ENCODE data around the gene EZH1.

The EZH1 gene

DNA sequence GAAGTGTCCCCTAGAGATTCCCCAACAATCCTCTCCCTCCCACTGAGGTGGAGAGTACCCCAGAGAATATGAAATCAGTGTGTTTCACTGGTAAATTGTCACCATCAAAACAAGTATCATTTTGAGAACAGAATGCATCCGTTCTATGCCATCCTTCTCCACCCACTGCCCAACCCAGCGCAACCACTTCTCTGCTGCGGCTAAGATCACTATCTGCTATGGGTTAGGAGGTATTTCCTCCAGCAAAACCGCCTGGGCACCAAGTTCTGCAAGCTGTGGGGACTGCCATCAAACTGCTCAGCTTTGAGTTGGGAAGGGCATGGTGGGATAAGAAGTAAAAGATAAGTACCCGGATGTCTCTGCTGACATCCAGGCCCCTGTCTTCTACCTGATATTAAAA, 38.1 kb downstream of the EZH1 start:
- no peak for DNase-seq

DNA sequence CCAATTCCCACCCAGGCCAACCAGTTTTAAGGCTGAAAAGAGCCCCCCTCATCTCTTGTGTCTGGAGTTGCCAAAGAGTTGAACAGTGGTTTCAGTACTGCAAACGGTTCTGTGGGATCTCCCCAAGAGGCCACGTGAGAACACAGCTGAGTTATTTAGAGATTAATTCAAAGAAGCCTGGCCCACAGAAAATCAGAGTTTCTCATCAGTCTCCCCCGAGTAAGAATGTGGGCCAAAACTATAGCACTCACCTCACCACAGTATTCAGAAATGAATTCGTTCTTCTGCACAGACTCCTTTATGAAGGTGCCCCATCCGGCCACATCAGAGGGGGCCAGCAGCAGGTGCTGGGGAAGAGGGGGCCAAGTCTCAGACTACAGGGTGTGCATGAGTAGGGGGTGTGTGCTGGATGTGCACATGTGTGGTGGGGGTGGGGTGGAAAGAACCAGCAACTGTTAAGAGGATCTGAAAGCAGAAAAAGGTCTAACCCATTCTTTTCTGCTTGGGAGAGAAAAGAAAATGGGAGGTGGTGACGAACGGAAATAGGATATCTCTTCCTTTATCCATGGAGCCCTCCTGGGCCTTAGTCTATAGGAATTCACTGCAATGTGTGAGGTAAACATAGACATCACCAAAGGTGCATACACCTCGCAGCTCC, 39.9 kb downstream of the EZH1 start:
- DNase-seq = no peak

DNA sequence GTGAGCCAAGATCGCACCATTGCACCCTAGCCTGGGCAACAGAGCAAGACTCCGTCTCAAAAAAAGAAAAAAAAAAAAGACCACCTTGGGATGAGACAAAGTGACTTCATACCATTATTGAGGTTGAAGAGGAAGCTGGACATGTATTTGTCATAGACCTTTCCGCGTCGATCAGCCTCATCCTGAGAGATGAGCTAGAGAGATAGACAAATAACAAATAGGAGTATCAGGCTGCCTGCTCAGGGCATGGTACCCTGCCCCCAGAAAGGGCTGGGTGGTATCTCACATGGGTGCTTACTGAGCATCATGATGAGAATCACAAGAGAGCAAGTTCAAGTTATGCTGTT, 40.4 kb downstream of the EZH1 start:
- no peak for DNase-seq

DNA sequence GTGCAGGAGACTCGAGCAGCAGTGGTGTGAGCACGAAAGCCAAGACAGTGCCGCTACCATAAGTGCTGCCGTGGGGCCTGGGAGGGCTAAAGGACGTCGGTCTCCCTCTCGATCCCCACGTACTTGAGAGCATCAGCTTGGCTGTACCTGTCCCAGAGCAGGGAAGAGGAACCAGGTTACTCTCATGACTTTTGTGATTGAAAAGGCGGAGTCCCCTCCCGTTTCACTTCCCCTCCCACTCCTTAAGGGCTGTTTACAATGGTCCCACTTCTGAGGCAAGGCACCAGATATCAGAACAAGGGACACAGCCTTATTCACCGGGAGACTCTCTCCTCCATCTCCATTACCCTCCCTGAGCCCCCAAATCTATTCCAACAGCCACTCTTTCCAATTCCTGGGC, 42.4 kb downstream of the EZH1 start:
- DNase-seq = no peak

DNA sequence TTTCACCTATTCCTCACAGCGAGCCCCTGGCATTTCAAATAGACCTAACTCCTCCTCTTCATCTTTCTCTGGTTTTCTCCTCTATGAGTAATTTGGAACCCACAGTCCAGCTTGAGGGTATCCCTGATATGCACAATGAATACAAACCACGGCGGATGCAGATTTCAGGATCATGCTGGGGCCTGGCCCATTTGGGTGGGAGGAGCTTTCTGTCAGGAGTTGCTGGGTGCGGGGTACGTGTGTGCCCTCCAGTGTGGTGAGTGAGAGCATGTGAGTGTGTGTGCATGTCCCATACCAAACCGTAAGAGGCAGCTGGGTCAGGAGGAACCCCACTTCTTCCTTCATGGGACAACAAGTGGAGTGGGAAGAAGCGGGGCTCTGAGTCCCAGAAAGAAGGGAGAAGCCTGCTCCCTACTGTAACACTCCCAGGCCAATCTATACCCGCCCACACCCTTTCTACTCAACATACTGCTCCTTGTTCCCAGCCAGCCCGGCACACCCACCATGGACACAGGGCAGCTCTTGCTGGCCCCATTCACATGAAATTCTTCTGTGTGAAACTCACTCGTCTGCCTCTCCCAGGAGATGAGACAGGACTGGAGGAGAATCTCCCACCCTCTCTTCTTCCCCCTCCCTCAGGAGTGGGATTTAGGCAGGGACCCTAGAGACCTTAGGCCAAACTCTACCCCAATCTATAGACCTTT, 44.1 kb downstream of the EZH1 start:
- no peak for DNase-seq

DNA sequence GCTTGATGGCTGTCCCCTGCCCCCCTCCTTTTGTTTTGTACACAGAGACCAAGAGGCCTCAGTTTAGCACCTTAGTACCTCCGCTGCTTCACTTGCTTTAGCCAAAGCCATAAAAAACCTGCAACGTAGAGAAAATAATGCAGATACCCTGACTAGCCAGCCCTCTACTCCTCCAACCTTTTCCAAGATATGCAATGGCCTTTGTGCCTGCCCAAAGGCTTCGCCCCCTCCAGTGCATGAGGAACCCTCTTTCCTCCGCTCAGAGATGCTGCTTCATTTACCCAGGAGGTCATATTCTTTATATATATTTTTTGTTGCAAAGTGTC, 45.5 kb downstream of the EZH1 start:
- no peak for DNase-seq

DNA sequence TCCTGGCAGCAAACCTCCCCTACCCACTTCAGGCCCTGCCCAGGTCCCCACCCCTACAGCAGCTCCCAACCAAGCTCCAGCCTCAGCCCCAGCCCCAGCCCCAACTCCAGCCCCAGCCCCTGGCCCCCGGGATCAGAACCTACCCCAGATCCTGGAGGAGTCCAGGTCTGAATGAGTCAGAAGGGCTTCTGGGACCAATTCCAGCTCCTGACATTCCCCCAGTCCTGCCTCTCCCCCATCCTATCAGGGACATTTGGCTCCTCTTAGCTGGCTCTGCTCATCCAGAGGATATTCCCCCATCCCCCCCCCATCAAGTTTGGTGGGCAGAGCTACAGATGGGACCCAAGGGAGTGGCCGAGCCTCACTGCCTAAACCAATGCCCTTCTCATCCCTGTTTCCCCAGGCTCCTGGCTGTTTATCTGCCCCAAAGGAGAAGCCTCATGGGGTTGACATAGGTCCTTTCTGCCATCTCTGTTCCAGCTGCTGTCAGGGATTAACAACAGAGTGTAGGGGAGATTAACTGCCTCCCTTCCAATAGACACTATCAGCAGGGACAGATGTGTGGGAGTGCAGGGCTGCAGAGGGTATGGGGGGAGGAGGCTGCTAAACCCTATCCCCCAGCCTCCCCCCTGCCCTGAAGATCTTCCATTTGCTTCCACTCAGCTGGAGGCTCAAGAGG, 46.0 kb downstream of the EZH1 start:
- DNase-seq = no peak

DNA sequence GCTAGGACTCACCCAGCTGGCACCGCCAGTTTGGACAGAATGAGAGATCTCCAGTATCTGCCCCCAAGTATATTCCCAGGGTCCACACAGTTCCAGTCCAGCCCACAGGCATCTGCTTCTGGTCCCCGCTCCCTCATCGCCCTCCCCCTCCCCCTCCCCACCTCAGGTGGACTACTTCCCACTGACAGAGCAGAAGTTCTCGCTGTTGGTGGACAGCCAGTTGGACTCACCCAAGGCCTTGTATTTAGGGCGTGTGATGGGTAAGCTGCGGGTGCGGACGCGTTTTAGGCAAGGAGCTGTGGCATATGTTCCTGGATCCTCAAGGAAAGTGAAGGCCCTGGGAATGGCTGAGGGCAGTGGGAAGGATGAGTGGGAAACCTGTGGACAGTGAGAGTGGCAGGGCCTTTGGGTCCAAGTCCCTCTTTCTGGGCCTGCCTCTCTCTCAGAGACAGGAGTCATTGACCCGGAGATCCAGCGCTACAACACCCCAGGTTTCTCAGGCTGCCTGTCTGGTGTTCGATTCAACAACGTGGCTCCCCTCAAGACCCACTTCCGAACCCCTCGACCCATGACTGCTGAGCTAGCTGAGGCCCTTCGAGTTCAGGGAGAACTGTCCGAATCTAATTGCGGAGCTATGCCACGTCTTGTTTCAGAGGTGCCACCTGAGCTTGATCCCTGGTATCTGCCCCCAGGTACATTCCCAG, 47.6 kb downstream of the EZH1 start:
- no peak for DNase-seq

DNA sequence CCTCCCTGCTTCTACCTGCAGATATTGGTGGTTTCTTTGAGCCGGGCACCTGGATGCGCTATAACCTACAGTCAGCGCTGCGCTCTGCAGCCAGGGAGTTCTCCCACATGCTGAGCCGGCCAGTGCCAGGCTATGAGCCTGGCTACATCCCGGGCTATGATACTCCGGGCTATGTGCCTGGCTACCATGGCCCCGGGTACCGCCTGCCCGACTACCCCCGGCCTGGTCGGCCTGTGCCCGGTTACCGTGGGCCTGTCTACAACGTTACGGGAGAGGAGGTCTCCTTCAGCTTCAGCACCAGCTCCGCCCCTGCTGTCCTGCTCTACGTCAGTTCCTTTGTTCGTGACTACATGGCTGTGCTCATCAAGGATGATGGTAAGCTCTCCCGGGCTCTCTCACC, 49.3 kb downstream of the EZH1 start:
- no peak for DNase-seq

DNA sequence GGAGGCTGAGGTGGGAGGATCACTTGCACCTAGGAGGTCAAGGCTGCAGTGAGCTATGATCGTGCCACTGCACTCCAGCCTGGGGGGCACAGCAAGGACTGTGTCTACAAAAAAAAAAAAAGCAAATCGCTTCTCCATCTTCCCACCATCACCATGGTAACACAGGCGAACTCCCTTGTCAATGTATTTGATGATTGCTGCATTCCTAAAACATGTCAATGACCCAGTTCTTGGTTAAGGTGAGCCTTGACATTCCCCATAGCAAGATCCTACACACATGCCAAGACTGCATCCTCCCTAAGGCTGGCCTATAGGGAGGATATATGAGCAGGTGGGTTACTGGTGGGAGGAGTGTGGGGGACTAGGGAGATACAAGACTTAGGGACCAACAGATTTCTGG, 50.3 kb downstream of the EZH1 start:
- DNase-seq = no peak

DNA sequence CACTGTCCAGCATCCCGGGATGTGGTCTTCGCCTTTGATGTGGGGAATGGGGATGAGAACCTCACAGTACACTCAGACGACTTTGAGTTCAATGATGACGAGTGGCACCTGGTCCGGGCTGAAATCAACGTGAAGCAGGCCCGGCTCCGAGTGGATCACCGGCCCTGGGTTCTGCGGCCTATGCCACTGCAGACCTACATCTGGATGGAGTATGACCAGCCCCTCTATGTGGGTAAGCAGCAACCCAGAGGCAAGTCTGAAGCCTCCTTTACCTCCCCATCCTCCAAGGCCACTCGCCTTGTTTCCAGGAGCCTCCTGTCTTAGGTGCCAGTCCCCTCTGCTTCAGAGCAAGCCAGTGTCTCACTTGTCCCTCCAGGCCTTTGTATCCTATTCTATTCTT, 52.4 kb downstream of the EZH1 start:
- no peak for DNase-seq

DNA sequence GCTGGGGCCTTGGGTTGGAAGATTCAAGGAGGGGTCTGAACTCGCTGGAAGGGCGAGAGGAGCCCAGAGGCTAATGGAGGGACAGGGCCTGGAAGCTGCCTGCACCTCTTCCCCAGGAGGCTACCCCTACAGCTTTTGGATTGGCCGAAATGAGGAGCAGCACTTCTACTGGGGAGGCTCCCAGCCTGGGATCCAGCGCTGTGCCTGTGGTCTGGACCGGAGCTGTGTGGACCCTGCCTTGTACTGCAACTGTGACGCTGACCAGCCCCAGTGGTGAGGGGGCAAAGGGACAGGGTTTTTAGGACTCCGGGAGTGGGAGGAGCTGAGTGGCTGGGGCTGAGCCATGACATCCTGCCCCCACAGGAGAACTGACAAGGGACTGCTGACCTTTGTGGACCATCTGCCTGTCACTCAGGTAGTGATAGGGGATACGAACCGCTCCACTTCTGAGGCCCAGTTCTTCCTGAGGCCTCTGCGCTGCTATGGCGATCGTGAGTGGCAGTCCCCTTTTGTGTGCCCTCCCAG, 53.8 kb downstream of the EZH1 start:
- no peak for DNase-seq

DNA sequence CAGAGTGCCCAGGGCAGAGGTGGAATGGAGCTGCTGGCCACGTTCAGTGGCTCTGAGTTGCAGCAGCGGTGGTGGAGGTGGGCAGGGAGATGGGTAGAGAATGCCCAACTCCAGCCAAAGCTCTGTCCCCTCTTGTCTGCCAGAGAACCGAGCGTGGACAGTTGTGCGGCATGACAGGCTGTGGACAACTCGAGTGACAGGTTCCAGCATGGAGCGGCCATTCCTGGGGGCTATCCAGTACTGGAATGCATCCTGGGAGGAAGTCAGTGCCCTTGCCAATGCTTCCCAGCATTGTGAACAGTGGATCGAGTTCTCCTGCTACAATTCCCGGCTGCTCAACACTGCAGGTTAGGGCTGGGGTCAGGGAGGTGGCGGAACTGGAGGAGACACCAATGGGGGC, 54.2 kb downstream of the EZH1 start:
- DNase-seq = no peak

DNA sequence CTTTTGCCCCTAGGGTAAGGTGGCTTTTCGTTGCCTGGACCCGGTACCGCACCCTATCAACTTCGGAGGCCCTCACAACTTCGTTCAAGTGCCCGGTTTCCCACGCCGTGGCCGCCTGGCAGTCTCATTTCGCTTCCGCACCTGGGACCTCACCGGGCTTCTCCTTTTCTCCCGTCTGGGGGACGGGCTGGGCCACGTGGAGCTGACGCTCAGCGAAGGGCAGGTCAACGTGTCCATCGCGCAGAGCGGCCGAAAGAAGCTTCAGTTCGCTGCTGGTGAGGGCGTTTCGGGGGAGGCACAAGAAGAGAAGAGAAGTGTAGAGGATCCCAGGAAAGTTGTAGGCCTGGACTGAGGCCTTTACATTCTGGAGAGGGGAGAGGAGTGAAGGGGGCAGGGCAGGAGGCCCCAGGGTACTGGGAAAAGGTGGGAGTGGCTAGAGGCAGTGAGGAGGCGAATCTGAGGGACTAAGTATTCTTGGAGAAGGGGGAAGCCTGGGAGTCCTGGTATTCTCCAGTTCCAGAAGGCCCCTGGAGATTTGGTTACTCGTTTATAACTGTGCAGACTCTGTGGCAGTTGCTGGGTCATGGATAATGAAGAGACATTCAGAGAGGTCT, 57.0 kb downstream of the EZH1 start:
- no peak for DNase-seq

DNA sequence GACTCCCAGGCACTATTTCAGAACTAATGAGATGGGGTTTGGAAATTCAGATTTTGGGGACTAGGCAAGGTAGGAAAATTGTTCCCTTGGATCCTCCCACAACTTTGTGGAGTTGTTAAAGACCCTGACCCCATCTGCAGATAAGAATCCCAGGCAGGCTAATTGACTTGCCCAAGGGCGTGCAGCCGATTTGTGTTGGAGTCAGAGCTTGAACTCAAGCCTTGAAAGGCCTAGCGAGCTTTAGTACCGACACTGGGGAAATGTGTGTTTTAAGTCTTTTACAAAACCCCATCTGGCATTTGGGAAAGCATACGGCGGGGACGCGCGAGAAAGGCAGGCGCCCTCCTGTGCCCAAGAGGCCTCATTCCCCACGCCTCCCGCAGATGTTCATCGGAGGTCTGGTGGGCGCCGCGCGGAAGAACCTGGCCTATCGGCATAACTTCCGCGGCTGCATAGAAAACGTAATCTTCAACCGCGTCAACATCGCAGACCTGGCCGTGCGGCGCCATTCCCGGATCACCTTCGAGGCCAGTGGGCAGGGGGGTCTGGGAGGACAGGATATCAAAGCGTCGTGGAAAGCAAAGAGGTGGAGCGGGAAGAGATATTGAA, 58.2 kb downstream of the EZH1 start:
- DNase-seq = no peak

DNA sequence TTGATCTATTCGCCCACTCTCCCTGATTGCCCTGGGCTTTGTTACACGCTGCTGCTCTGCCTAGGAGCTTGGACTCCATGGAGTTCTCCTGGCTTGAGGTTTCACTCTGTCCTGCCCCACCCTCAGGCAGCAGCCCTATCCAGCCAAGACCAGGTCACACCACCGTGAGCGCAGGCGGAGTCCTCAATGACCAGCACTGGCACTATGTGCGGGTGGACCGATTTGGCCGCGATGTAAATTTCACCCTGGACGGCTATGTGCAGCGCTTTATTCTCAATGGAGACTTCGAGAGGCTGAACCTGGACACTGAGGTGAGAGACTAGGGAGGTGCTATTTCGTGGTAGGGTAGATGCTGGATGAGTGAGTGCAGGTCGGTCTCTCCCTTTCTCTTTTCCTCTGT, 59.0 kb downstream of the EZH1 start:
- no peak for DNase-seq

DNA sequence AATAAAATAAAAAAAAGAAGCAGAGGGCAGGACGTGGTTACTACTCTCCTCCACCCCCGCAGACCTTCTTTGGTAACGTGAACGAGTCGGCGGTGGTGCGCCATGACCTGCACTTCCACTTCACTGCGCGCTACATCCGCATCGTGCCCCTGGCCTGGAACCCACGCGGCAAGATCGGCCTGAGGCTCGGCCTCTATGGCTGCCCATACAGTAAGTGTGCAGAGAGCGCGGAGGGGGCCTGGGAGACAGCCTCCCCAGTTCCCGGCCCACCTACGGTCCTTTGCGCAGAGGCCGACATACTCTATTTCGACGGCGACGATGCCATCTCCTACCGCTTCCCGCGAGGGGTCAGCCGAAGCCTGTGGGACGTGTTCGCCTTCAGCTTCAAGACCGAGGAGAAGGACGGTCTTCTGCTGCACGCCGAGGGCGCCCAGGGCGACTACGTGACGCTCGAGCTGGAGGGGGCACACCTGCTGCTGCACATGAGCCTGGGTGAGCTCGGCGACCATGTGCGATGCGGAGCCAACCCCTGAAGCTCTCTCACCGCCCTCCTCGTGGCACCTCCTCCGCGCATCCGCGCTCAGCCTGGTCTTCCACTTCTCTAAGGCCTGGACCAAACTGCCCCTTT, 59.8 kb downstream of the EZH1 start:
- DNase-seq = no peak

DNA sequence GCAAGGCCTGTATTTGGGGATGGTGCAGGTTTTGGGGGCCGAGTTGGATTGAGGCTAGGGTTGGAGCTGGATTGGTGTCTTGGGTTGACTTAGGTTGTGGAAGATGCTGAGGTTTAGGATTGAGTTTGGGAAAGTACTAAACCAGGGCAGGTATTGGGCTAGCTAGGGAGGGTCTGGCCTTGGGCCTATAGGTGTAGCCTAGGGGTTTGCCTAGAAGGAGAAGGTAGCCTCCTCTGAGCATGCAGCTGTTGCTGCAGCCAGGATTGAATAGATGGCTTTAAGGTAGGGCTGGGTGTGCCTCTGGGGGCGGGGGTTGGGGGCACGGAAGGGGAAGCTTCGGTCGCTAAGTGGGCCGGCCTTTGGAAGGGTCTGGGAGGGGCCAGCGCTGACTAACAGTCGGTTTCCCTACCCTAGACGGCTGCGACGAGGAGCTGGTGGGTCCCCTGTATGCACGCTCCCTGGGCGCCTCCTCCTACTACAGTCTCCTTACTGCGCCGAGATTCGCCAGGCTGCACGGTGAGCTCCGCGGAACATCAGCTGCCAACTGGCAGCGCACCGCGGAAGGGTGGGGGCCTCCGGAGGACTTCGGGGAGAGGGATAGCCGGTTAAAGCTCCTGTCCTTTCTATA, 61.3 kb downstream of the EZH1 start:
- DNase-seq = peak in 1 of 2 experiments; percentile 47

DNA sequence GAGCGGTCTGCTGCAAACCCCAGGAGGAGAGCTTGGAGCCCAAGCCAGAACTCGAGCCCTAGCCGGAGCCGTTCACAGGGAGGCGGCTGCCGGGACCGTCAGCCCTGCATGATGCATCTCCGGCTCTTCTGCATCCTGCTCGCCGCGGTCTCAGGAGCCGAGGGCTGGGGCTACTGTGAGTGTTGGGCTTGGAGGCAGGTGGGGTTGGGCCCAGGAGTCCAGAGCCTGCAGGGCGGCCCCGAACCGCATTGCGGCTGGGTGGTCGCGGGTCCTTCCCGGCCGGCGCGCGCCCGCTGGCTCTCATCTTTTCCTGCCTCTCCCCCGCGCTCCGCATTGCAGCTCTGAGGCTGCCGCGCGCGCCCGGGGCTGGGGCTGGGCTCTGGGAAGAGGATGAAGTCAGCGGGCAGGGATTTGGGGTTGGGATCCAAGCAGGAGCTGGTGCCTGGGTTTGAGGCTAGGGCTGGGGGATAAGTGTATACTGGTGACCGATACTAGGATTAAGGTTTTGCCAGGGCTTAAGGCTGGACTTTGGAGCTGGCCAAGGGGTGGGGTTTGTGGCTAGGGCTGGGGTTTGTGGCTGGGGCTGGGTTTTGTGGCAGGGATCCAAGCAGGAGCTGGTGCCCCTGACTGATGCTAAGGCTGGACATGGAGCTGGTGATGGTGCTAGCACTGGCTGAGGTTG, 62.0 kb downstream of the EZH1 start:
- DNase-seq = peak in 1 of 2 experiments; percentile 19

DNA sequence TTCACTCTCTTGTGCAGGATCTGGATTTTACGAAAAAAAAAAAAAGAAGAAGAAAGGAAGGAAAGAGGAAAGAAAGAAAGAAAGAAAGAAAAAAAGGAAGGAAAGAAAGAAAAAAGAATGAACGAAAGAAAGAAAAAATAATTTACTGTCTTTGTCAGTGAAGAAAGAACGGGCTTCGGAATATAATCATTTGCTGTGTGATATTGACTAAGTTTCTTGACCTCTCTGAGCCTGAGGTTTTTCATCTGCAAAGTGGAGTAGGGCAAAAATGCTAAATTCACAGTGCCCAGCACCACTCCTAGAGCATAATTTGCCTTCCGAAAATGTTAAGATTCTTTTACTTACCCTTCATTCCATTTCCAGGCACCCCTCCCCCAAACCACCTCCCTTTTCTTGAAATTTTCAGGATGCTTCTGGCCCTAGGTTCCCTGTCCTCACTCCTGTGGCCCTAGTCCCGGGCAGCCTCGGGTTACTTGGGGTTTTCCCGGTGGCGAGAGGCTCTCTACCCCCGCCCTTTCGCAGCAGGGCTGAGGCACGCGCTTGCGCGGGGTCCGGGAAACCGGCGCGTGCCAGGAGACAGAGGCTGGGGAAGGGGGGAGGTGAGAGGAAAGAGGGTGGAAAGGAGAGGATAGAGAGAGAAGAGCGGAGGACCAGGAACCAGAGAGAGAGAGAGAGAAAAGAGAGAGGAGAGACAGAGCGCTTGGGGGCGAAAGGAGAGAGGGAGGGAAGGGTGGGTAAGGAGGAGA, 62.7 kb downstream of the EZH1 start, which contains the start of gene CNTNAP1:
Gene CNTNAP1, plus strand, starts transcription at position 556 of the 746 bp plus-strand sequence. CDS start 299 bp downstream, outside the sequence.
- DNase-seq = peak in 1 of 2 experiments; percentile 40

All from cerebellar nuclear complex (tissue), 1 donor.